Osteoblast (primary cell): Measurements from ENCODE around the gene IL17RC. TPM values are rescaled to one million over a fixed set of nuclear protein-coding genes. Genes with fewer than 3 reads are reported as not detected.
A peak's percentile ranks its signal among the peaks of the same experiment; 100 is the strongest.

Source experiments
- DNase-seq: peaks from one replicate; pipeline ENCODE4 v3.0.0; 2011; ENCODE audit warnings: low spot score, mixed read lengths; ENCODE audit not compliant: insufficient read length; ENCODE audit errors: missing footprints
- H2AFZ ChIP-seq: 2 replicates; pipeline ENCODE4 v1.6.0; 2011; ENCODE audit warnings: mild to moderate bottlenecking, low read length
- H3K27ac ChIP-seq: 2 replicates; pipeline ENCODE4 v1.5.1; 2011; ENCODE audit warnings: mild to moderate bottlenecking, low read depth, low read length, moderate library complexity
- H3K27me3 ChIP-seq: 2 replicates; pipeline ENCODE4 v1.6.0; 2012; ENCODE audit warnings: mild to moderate bottlenecking, control low read depth, inconsistent platforms, low read length, moderate library complexity; ENCODE audit not compliant: insufficient read depth
- H3K36me3 ChIP-seq: 2 replicates; pipeline ENCODE4 v1.5.1; 2011; ENCODE audit warnings: mild to moderate bottlenecking, low read length, control low read depth, moderate library complexity; ENCODE audit not compliant: insufficient read depth
- H3K4me1 ChIP-seq: 2 replicates; pipeline ENCODE4 v1.5.1; 2011; ENCODE audit warnings: mild to moderate bottlenecking, low read length, control low read depth, moderate library complexity; ENCODE audit not compliant: insufficient read depth
- H3K4me2 ChIP-seq: 2 replicates; pipeline ENCODE4 v1.6.0; 2011; ENCODE audit warnings: mild to moderate bottlenecking, low read length; ENCODE audit not compliant: insufficient read depth
- H3K4me3 ChIP-seq: fragments of 200-600 bp; sonication (generic); 3 replicates; pipeline ENCODE4 v1.5.1; 2012; ENCODE audit warnings: mild to moderate bottlenecking, low read length, inconsistent platforms; ENCODE audit not compliant: insufficient read depth
- H3K79me2 ChIP-seq: 2 replicates; pipeline ENCODE4 v1.6.0; 2012; ENCODE audit warnings: mild to moderate bottlenecking, low read length, control low read depth, inconsistent platforms; ENCODE audit not compliant: insufficient read depth
- H3K9me3 ChIP-seq: 2 replicates; pipeline ENCODE4 v1.5.1; 2011; ENCODE audit warnings: low read depth, low read length, control low read depth
- H4K20me1 ChIP-seq: 2 replicates; pipeline ENCODE4 v1.6.0; 2012; ENCODE audit warnings: mild to moderate bottlenecking, low read length, control low read depth; ENCODE audit not compliant: insufficient read depth
- CTCF ChIP-seq: IDR thresholded peaks from 2 replicates; pipeline ENCODE4 v1.5.1; 2011; ENCODE audit warnings: mild to moderate bottlenecking, low read depth, low read length, moderate library complexity; ENCODE audit errors: extremely low read depth
- total RNA-seq: library from RNA; depleted of rRNA; stranded (reverse); fragments of >200 nt; gene quantifications from 2 replicates; pipeline ENCODE4 v1.2.3, GENCODE V29; 2012

The IL17RC gene
- total RNA-seq, 1 donor, result 47.0 TPM

- peak overlapping the region; percentile 94 for H3K4me2 ChIP-seq
- no peaks in the 10 kb centered on the region for H3K79me2 ChIP-seq
- H3K4me1 ChIP-seq, result peaks cover 15% of the 10 kb centered on the region
- no peaks in the 10 kb centered on the region for H4K20me1 ChIP-seq
- no peak for DNase-seq
- H3K9me3 ChIP-seq, result no peaks in the 10 kb centered on the region
- H3K4me3 ChIP-seq, result no peak overlapping the region
- H3K36me3 ChIP-seq, result peaks cover 4% of the 10 kb centered on the region
- no peaks in the 10 kb centered on the region for H3K27me3 ChIP-seq
- no peak for TF ChIP-seq CTCF
- H3K27ac ChIP-seq, result no peak overlapping the region
- no peak overlapping the region for H2AFZ ChIP-seq
Measured at GRCh38 chr3:9945358-9945757, 28.5 kb downstream of the IL17RC start.

- peaks cover 16% of the 10 kb centered on the region for H3K4me1 ChIP-seq
- H3K9me3 ChIP-seq, result no peaks in the 10 kb centered on the region
- peak; percentile 60 for TF ChIP-seq CTCF
- DNase-seq, result peak; percentile 99
- H3K27me3 ChIP-seq, result no peaks in the 10 kb centered on the region
- peaks cover 4% of the 10 kb centered on the region for H3K36me3 ChIP-seq
- no peaks in the 10 kb centered on the region for H4K20me1 ChIP-seq
- H3K4me2 ChIP-seq, result peak overlapping the region; percentile 94
- H3K27ac ChIP-seq, result peak overlapping the region; percentile 66
- no peaks in the 10 kb centered on the region for H3K79me2 ChIP-seq
- peak overlapping the region; percentile 84 for H3K4me3 ChIP-seq
- H2AFZ ChIP-seq, result peak overlapping the region; percentile 93
Measured at GRCh38 chr3:9946112-9947024, 29.5 kb downstream of the IL17RC start.

GRCh38 chr3:9947025-9947995 lies 30.4 kb downstream of the IL17RC start:
- TF ChIP-seq CTCF, result peak; percentile 61
- H3K27ac ChIP-seq, result peak overlapping the region; percentile 19
- peak overlapping the region; percentile 94 for H3K4me2 ChIP-seq
- H3K27me3 ChIP-seq, result no peaks in the 10 kb centered on the region
- no peaks in the 10 kb centered on the region for H4K20me1 ChIP-seq
- no peaks in the 10 kb centered on the region for H3K79me2 ChIP-seq
- H3K36me3 ChIP-seq, result peaks cover 4% of the 10 kb centered on the region
- peaks cover 21% of the 10 kb centered on the region for H3K4me1 ChIP-seq
- no peaks in the 10 kb centered on the region for H3K9me3 ChIP-seq
- peak; percentile 98 for DNase-seq
- peak overlapping the region; percentile 93 for H2AFZ ChIP-seq
- H3K4me3 ChIP-seq, result peak overlapping the region; percentile 84
